ENCODE data around the gene BRDT.

- TF ChIP-seq PATZ1 (CRISPR knock-in tag; IDR thresholded peaks at IDR 0.05; ENCODE audit: borderline replicate concordance) = no peak
- no peak for TF ChIP-seq RARB (CRISPR knock-in tag; IDR thresholded peaks at IDR 0.05)
These were observed 19.1 kb downstream of the BRDT start for GRCh38 chr1:91968334-91968733.

Data from SK-N-SH treated with all-trans-retinoic acid at 6 μM for 48 hours (cell line).